NOMO-1 treated with dmso at 0.1 percent for 144 hours (cell line): ENCODE data around the gene ANGPTL8.

Experiments used
- DNase-seq: peaks from one replicate; lab custom pipeline; 2025; ENCODE audit not compliant: unreplicated experiment; lab: John Stamatoyannopoulos, UW

Gene ANGPTL8, protein sequence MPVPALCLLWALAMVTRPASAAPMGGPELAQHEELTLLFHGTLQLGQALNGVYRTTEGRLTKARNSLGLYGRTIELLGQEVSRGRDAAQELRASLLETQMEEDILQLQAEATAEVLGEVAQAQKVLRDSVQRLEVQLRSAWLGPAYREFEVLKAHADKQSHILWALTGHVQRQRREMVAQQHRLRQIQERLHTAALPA

DNA sequence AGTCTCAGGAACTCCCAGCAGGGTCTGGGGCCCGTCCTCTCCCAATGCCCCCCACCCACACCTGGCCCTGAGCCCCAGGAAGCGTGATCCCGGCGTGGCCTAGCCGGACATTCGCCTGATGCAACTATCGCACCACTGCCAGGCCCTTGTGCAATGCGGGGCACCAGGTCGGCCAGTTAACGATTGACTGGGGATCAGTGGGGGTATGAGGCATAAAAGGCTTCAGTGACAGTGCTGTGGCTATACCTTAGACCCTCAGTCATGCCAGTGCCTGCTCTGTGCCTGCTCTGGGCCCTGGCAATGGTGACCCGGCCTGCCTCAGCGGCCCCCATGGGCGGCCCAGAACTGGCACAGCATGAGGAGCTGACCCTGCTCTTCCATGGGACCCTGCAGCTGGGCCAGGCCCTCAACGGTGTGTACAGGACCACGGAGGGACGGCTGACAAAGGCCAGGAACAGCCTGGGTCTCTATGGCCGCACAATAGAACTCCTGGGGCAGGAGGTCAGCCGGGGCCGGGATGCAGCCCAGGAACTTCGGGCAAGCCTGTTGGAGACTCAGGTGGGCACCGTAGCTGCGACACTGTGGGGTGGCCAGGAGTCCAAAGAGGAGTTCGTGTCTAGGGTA lies at the start of gene ANGPTL8:
ANGPTL8 (plus strand) TSS at position 243 of the 624 bp plus-strand sequence; CDS start at position 262, 19 bp downstream.
- DNase-seq: no peak

DNA sequence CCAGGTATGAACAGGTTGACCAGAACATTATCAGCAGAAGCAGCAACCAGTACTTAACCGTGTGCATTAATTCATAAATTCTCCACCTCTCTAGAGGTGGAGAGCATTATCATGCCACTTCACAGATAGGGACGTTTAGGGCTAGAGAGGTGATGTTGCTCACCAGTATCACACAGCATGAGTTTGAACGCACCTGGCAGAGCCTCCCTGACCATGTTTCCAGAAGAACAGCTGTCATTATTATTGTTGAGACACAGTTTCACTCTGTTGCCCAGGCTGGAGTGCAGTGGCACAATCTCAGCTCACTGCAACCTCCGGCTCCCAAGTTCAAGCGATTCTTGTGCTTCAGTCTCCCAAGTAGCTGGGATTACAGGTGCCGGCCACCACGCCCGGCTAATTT lies 48.9 kb upstream of the ANGPTL8 start:
- no peak for DNase-seq

- no peak for DNase-seq
These were observed 48.1 kb upstream of the ANGPTL8 start for GRCh38 chr19:11191273-11191755.

- no peak for DNase-seq
These were observed 47.5 kb upstream of the ANGPTL8 start for GRCh38 chr19:11191934-11192333.

- no peak for DNase-seq
These were observed 46.2 kb upstream of the ANGPTL8 start for GRCh38 chr19:11192957-11193939.

DNA sequence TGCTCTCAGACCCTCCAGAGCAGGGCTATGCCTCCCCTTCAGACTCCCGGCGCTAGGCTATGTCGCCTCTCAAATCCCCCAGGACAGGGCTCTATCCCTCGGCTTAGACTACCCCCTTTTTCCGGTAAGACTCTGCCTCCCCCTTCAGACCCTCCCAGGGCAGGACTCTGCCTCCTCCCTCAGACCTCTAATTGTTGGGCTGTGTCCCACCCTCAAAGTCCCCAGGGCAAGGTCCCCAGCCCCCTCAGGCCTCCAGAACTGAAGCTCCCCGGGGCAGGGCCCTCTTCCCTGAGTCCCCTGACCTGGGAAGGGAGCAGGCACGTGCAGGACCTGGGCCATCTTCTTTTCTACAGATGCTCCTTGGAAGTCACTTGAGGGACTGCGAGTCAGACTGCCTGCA lies 45.2 kb upstream of the ANGPTL8 start:
- no peak for DNase-seq

DNA sequence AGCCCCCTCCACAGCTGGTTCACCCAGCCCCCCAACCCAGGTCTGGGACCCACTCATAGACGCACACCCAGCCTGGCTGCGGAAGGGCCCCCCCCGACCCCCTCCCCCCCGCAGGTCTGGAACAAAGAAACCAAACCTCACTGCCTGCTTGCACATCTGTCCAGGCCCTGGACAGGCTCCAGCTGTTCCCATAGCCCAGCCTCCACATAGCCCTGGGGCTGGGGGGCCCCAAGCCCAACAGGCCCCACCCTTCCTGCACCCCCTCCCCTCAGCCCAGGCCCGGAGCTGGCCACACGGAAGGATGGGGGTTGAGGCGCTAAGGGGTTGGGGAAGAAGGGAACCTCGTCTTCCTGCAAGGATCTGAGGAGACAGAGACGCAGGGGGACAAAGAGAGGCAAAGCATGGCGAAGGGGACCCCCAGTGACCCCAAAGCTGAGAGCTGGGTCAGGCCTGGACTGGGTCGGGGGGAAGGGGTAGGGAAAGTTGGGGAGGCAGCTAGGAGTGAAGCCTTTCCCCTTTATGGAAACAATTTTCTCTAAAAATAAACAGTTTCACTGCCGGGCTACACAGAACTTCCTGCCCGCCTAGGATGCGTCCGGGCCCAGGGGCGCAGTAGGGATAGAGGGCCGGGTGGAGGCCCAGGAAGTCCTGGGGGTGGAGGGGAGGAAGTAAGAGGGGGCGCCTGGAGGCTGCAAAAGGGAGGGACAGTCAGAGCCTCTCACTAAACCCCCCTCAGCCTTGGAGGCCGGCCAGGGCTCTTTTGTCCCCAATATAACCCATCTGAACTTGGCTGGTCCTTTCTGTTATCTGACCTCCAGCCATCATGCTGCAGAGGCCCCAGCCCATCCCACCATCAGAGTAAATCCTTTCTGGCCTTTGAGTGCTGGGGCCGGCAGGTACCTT lies 44.5 kb upstream of the ANGPTL8 start:
- DNase-seq: no peak

GRCh38 chr19:11195681-11196080 lies 43.7 kb upstream of the ANGPTL8 start:
- DNase-seq: no peak

DNA sequence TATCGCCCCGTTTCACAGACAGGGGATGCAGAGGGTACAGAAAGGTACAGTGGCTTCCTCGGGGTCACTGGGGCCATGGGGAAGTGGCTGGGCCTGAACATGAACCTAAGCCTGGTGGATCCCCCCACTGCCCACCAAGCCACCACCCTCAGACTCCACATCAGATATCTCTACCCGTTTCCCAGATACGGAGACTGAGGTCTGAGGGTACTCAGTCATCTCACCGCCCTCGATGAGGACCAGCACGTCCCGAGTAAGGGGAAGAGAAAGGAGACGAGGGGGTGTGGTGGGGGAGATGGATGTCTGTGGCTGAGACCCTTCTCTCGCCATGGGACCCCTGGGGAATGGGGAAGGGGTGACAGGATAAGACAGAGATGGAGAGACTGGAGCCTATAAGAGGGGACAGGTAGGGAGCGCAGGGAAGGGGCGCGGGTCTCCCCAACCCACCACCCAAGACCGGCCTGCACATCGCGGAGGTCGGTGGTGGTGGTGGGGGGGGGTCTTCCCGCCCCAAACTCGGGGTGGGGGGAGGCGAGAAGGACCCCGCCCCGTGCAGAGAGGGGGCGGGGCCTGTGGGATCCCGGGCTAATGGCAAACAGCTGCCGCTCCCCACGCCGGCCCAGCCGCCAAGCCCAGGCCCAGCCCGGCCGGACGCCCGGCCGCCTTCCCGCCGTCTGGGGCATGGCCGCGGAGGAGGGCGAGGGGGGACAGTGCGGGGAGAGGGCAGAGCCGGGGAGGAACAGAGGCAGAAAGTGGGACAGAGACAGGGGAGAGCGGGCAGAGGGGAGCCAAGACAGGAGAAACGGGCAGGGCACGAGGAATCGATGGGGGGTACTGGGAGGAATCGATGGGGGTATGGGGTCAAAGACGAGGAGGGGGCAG lies 42.8 kb upstream of the ANGPTL8 start:
- DNase-seq: no peak

DNA sequence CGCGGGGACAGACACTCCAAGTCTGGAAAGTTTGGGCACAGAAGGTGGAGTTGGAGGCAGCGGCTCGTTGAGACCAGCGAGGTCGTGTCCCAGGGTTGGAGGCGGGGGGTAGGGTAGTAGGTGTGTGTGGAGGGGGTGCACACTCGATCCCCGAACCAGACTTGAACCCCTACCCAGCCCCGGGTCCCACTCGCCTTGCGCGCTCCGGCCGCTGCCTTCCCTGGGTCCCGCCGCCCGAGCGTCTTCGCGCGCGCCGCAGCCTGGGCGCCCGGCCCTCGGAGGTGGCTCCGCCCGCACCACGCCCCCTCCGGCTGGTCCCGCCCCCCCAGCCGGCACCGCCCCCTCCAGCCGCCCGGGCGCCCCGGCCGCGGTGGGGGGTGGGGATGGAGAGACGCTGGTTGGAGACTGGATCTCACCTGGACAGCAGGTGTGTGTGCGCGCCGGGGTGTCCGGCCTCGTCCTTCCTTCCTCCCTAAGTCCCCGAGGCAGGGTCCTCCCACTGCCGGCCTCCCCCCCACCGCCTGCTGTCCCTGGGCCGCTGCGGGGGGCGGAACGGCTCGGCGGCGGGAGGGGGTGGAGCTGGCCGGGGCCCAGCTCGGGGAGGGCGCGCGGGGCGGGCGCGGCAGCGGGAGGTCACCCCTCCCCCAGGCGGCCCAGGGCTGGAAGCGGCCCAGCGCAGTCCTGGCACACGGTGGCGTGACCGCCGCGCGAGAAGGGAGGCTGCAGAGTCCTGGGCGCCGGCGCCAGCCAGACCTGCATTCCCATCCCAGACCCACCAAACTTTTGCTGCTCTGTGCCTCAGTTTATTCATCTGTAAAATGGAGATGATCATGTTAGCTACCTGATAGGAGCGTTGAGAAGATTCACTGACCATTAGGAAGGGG lies 41.9 kb upstream of the ANGPTL8 start, which contains the start of gene KANK2:
KANK2 (minus strand) TSS at position 255 of the 884 bp plus-strand sequence. CDS start 3,034 bp downstream, outside the sequence.
- DNase-seq: peak; percentile 52

DNA sequence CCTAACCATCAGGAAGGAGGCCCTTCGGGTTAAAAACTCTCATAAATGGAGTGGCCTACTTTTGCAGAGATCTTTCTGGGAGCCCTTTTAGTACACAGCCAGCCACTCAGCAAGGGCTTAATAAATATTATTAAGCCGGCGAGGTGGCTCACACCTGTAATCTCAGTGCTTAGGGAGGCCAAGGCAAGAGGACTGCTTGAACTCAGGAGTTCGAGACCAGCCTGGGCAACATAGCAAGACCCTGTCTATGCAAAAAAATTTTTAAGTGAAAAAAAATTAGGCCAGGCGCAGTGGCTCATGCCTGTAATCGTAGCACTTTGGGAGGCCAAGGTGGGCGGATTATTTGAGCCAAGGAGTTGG lies 41.3 kb upstream of the ANGPTL8 start:
- no peak for DNase-seq

DNA sequence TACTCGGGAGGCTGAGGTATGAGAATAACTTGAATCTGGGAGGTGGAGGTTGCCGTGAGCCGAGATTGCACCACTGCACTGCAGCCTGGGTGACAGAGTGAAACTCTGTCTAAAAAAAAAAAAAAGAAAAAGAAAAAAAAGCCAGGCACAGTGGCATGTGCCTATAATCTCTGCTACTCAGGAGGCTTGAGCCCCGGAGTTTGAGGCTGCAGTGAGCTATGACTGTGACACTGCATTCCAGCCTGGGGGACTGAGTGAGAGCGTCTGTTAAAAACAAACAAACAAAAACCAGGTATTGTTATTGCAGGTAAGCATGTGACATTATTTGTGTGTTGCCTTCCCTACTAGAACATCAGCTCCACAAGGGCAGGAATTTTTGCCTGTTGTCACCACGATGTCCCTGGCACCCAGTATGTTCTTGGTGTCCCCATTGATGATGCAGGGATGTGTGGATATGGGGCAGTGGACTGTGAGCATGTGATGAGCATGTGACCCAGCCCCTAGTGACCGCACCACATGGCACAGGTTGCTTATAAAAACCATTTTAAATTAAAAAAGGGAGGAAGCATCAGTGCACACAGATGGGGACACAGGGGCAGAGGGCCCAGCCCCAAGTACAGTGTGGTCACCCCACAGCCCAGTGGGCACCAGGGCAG lies 40.5 kb upstream of the ANGPTL8 start:
- DNase-seq: no peak

- no peak for DNase-seq
These were observed 39.9 kb upstream of the ANGPTL8 start for GRCh38 chr19:11199517-11199916.

DNA sequence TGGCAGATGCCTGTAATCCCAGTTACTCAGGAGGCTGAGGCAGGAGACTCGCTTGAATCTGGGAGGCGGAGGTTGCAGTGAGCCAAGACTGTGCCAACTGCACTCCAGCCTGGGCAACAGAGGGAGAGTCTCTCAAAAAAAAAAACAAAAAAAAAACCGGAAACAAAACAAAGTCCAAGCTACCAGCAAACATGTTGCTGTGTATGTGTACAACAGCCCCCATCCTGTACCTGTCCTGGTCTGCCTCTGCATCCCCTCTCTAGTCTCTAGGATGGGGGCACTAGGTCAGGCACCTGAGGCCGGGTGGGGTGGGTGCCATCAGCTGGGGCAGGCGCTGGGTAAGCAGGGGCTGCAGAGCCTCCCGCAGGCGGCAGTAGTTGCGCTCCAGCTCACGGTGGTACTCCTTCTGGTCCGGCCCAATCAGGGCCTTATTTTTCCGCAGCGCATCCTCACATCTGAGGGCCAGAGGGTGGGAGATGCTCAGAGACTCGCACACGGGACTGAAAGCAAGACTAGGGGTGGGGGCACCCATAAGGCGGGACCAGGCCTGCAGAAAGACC lies 39.3 kb upstream of the ANGPTL8 start:
- DNase-seq: no peak

GRCh38 chr19:11200931-11201330 lies 38.5 kb upstream of the ANGPTL8 start:
- no peak for DNase-seq

DNA sequence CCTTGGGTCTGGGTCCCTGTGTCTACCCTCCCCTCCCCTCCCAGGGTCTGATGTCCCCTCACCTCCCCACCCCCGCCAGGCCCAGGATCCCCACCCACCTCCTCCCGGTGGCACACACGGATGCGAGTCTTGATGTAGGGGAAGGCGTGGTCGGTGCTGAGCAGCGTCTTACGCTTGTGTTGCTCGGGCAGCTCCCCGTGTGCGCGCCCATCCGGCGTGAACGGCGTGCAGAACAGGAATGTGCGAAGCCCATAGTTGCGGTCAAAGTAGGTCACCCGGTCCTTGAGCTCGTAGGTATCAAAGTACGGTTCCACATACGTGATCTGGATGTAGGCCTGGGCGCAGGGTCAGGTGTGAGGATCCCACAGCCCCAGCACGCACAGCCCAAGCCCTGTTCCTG lies 37.6 kb upstream of the ANGPTL8 start:
- DNase-seq: no peak

GRCh38 chr19:11202488-11203193 lies 36.8 kb upstream of the ANGPTL8 start:
- no peak for DNase-seq
